Peyer's patch (tissue), 4 donors: Measurements from ENCODE around the gene SUGCT. TPM values are rescaled to one million over a fixed set of nuclear protein-coding genes. Genes with fewer than 3 reads are reported as not detected.
"Not testable (repeated sequence)": the region's sequence is repeated elsewhere in the genome, so short reads cannot be mapped to it uniquely, and the experiment has no call there.

ENCODE experiments used
- DNase-seq, 3 donors: peaks; one replicate each; pipeline ENCODE4 v3.0.0-alpha.2; 2017 to 2019
- H3K27ac ChIP-seq, 4 donors: fragments of 200-600 bp; sonication (generic); one replicate each; pipeline ENCODE4 v1.5.1; 2016 to 2019
- H3K27me3 ChIP-seq, 2 donors: fragments of 200-600 bp; sonication (generic); one replicate each; pipeline ENCODE4 v1.5.1; 2019
- H3K36me3 ChIP-seq, 3 donors: fragments of 200-600 bp; sonication (generic); one replicate each; pipeline ENCODE4 v1.5.1; 2016 to 2019
- H3K4me1 ChIP-seq, 4 donors: fragments of 200-600 bp; sonication (generic); one replicate each; pipeline ENCODE4 v1.5.1; 2016 to 2019
- H3K4me3 ChIP-seq, 4 donors: fragments of 200-600 bp; sonication (generic); 1 replicate in 3 of 4; 2 replicates in 1 of 4; pipeline ENCODE4 v1.5.1; 2016 to 2019; ENCODE audit warnings: mild to moderate bottlenecking in 1 of 4
- H3K9me3 ChIP-seq, 4 donors: fragments of 200-600 bp; sonication (generic); one replicate each; pipeline ENCODE4 v1.5.1; 2016 to 2019; ENCODE audit warnings: mild to moderate bottlenecking in 1 of 4
- CTCF ChIP-seq, 6 experiments: fragments of 450-650 bp in 4 of 6; fragments of 200-600 bp in 2 of 6; sonication (generic) in 1 of 6; IDR thresholded peaks; one replicate each; pipeline ENCODE4 v1.5.1; 2017 to 2019; ENCODE audit warnings: antibody characterized with exemption in 6 of 6, mild to moderate bottlenecking in 3 of 6, moderate library complexity in 1 of 6
- POLR2A ChIP-seq, 2 donors: fragments of 450-650 bp; IDR thresholded peaks; one replicate each; pipeline ENCODE4 v1.5.1; 2017; ENCODE audit warnings: antibody characterized with exemption in 2 of 2, mild to moderate bottlenecking in 2 of 2, moderate library complexity in 2 of 2
- total RNA-seq, 4 donors: library from RNA; depleted of rRNA; stranded (reverse); fragments of >200 nt; gene quantifications; one replicate each; pipeline ENCODE4 v1.1.0, GENCODE V29; 2016

Gene SUGCT
- total RNA-seq, 4 donors from 2014 or later: 6.4 to 8.9 (median 8.3) TPM; not detected in 1

GRCh38 chr7:40267583-40267982 is 132.8 kb downstream of the SUGCT start:
- no peak overlapping the region for H3K4me3 ChIP-seq
- TF ChIP-seq CTCF (IDR thresholded peaks at IDR 0.05) (no peak), POLR2A (IDR thresholded peaks at IDR 0.05) (no peak)
- no peaks in the 10 kb centered on the region for H3K27me3 ChIP-seq
- H3K36me3 ChIP-seq: no peaks in the 10 kb centered on the region
- no peaks in the 10 kb centered on the region for H3K4me1 ChIP-seq
- DNase-seq: no peak
- H3K9me3 ChIP-seq: no peaks in the 10 kb centered on the region
- no peak overlapping the region for H3K27ac ChIP-seq

GRCh38 chr7:40268810-40269209 is 134.0 kb downstream of the SUGCT start:
- not testable (repeated sequence) for H3K4me3 ChIP-seq, H3K9me3 ChIP-seq, DNase-seq, H3K27me3 ChIP-seq, H3K36me3 ChIP-seq, H3K4me1 ChIP-seq, H3K27ac ChIP-seq

GRCh38 chr7:40276061-40276460 is 141.3 kb downstream of the SUGCT start:
- Histone ChIP-seq H3K27me3 (no peaks in the 10 kb centered on the region), H3K9me3 (no peaks in the 10 kb centered on the region), H3K4me3 (no peak overlapping the region), H3K4me1 (no peaks in the 10 kb centered on the region), H3K27ac (no peak overlapping the region), H3K36me3 (no peaks in the 10 kb centered on the region)
- no peak for DNase-seq
- TF ChIP-seq POLR2A (IDR thresholded peaks at IDR 0.05) (no peak), CTCF (IDR thresholded peaks at IDR 0.05) (no peak)

- Histone ChIP-seq H3K4me3 (no peak overlapping the region), H3K4me1 (no peaks in the 10 kb centered on the region), H3K9me3 (no peaks in the 10 kb centered on the region), H3K36me3 (no peaks in the 10 kb centered on the region), H3K27ac (no peak overlapping the region), H3K27me3 (no peaks in the 10 kb centered on the region)
- DNase-seq: no peak
- TF ChIP-seq POLR2A (IDR thresholded peaks at IDR 0.05): no peak
Measured at GRCh38 chr7:40279991-40280390, 145.2 kb downstream of the SUGCT start.

- Histone ChIP-seq H3K27me3 (no peaks in the 10 kb centered on the region), H3K9me3 (no peaks in the 10 kb centered on the region), H3K4me1 (no peaks in the 10 kb centered on the region), H3K36me3 (no peaks in the 10 kb centered on the region), H3K4me3 (no peak overlapping the region), H3K27ac (no peak overlapping the region)
- TF ChIP-seq POLR2A (IDR thresholded peaks at IDR 0.05) (no peak), CTCF (IDR thresholded peaks at IDR 0.05) (no peak)
- DNase-seq: no peak
Measured at GRCh38 chr7:40282858-40283257, 148.1 kb downstream of the SUGCT start.

GRCh38 chr7:40283391-40283790 is 148.6 kb downstream of the SUGCT start:
- DNase-seq: no peak
- Histone ChIP-seq H3K36me3 (no peaks in the 10 kb centered on the region), H3K27me3 (no peaks in the 10 kb centered on the region), H3K9me3 (no peaks in the 10 kb centered on the region), H3K27ac (no peak overlapping the region), H3K4me1 (no peaks in the 10 kb centered on the region), H3K4me3 (no peak overlapping the region)
- no peak for TF ChIP-seq CTCF (IDR thresholded peaks at IDR 0.05)
- TF ChIP-seq POLR2A (IDR thresholded peaks at IDR 0.05): no peak

GRCh38 chr7:40288827-40289226 is 154.0 kb downstream of the SUGCT start:
- Histone ChIP-seq H3K27ac (no peak overlapping the region), H3K4me1 (no peaks in the 10 kb centered on the region), H3K9me3 (no peaks in the 10 kb centered on the region), H3K4me3 (no peak overlapping the region), H3K27me3 (no peaks in the 10 kb centered on the region), H3K36me3 (no peaks in the 10 kb centered on the region)
- DNase-seq: no peak
- TF ChIP-seq CTCF (IDR thresholded peaks at IDR 0.05) (no peak), POLR2A (IDR thresholded peaks at IDR 0.05) (no peak)
